HG03097 (cell line): ENCODE data around the gene SPTBN5.

Experiments
- ATAC-seq: cut with Tn5 transposase; IDR thresholded peaks from one replicate; pipeline ENCODE4 v1.9.1; 2021; ENCODE audit not compliant: unreplicated experiment, low FRiP score

SPTBN5 gene

DNA sequence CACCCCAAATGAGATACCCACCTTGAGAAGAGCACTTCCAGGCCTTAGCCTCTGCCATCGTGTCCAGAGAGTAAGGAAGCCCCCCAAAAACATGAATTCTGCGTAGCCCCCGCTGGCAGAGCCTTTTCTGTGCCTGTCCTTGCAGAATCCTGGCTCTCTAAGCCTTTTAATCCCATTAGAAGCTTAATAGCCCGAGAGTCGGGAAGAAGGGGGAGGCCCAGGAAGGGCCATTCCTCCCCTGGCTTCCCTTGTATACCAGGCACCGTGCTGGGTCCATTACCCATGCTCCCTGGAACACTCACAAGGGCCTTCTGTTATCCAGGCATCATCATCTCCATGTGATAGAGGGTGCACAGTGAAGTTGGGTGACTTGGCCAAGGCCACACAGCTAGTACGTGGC lies 7.1 kb downstream of the SPTBN5 start:
- ATAC-seq = no peak

DNA sequence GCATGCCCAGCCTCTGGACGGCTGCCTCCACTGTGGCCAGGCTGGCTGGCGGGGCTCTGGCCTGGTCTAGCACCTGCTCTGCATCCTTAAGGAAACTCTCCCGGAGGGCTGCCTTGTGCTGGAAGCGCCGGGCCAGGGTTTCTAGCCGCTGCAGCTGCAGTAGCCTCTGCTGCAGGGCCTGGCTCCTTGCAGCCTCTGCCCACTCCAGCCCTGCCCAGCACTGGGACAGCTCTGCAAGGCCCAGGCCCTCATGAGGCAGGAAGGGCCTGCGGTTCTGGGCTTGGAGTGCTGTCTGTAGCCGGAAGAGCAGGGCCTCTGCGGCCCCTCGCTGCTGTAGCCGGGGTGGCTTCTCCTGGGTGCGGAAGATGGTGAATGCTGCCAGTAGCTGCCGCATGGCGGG lies 8.0 kb downstream of the SPTBN5 start:
- ATAC-seq = no peak

DNA sequence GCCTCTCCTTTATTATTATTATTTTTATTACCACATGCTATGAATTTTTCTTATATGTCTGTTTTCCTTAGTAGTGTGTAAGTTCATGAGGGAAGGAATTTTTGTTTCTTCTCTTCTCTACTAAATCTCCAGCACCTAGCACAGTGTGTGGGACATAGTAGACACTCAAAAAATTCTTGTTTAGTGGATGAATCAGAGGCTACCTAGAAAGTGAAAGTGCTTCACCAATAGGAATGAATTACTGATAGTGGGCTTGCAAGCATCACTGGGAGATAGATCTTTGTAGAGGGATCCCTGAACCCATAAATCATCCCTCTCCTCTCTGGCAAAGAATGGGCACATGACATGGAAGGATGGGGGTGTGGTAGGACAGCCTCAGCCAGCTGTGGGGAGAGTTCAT lies 8.5 kb downstream of the SPTBN5 start:
- no peak for ATAC-seq

DNA sequence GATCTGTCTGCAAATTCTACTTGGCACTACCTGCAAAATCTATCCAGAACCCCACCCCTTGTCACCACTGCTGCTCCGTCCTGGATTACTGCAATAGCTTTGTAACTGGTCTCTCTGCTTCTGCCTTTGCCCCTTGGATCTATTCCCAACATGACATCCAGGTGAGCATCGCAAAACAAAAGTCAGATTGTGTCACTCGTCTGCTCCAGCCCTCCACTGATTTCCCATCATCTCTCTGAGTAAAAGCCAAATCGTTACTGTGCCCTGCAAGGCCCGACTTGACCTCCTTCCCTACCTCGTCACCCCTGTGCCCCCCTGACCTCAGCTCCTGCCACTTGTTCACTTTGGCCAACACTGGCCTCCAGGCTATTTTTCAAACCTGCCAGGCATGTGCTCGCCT lies 9.4 kb downstream of the SPTBN5 start:
- no peak for ATAC-seq

DNA sequence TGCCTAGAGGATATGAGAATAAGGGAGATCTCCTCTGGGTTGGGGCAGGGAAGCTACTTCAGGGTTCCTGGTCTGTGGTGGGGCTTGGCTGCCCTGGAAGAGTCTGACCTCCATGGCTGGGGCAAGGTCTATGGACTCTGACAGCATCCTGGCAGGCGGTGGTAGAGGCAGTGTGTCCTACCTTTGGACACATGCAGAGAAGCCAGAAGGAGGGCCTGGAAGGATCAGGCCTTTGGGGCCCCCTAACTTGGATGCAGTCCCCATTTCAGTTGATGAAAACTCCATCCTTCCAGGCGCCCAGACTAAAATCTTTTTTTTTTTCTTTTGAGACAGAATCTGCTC lies 10.4 kb downstream of the SPTBN5 start:
- ATAC-seq = no peak

DNA sequence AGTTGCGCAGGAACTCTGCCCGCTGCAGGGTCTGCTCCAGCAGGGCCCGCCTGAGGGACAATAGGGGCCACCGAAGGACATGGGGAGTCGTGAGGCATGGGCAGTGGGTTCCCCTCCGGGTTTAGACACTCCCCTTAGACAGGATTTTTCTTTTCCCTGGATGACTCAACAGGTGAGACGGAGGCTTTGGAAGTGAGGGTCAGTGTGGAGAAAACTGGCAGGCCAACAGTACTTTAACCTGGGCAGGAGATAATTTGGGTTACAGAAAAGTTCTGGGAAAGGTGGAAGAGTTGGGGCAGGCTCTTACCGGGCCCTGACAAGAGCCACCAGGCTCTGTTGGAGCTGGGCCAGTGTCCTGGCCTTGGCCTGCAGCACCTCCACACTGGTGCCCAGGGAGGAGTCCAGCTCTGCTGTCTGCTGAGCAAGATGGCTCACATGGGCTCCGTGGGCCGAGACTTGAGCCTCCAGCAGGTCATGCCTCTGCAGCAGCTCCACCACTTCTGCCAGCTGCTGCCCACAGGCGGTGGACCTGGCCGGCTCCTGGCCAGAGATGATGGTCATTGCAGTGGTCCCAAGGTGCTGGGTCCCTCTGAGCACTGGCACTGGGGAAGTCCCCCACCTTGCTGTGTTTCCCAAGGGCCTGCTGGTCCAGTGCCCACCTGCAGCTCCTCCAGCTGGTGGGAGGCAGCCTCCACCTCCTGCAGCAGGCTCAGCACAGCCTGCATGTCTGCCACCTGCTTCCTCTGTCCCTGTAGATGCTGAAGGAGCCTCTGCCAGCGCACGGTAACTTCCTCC lies 11.0 kb downstream of the SPTBN5 start:
- no peak for ATAC-seq

DNA sequence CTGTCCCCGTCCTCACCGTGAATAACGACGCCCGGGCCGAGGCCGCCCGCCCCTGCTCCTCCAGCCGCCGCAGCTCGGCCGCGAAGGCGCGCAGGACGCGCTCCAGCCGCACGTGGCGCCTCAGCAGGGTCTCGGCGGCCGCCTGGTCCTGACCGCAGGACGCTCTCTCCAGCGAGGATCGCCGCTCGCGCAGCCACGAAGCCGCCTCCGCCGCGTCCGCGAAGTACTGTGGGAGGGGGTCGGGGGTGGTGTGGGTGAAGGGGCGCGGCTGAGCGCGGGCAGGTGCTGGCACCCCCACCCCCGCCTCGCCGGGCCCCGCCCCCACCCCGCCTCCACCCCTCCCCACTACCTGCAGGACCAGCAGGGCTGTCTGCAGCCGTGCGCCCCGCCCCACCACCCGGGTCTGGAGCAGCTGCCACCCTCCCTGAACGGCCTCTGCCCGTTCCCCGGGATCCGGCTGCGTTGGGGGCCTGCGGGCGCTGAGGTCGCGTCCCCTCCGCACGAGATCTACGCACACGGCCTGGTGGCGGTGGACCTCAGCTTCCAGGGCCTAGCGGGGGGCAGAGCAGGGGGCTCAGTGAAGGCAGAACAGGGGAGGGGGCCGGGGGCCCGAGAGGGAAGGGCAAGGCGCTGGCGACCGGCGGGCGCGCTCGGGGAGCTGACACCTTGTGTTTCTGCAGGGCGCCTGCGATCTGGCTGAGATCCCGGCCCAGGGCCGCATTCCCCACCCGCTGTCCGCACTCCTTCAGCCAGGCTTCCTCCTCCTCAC lies 11.7 kb downstream of the SPTBN5 start:
- no peak for ATAC-seq

DNA sequence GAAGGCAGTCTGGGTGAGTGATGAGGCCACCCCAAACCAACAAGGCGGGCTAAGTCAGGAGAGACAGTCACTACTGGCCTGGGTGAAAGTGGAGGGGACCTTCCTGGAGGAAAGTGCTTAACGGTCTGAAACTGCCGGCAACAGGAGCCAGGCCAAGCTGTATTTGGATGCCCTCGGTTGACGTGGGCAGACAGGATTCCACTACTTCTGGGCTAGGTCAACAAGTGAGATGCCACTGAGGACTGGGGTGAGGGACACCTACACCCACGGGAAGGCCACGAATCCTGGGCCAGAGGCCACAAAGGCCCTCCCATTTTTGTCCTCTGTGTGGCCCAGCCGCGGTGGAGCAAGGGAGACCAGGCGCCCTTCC lies 12.3 kb downstream of the SPTBN5 start:
- ATAC-seq = no peak

DNA sequence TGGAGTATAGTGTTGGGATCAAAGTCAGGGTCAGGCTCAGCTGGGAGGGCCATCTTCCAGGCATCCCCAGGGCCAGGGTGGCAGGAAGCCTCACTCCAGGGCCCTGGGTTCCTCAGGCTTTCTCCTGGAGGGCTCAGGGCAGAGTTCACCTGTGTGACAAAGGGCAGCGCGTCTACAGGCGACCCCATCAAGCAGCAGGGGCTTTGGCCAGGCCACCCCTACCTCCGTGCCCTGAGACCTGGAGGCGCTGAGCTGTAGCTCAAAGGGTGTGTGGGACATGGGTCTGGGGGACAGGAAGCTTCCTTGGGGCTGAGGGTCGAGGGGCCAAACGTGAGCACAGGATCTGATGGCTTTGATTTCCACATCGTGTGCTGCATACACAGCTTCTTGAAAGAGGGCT lies 12.8 kb downstream of the SPTBN5 start:
- no peak for ATAC-seq

DNA sequence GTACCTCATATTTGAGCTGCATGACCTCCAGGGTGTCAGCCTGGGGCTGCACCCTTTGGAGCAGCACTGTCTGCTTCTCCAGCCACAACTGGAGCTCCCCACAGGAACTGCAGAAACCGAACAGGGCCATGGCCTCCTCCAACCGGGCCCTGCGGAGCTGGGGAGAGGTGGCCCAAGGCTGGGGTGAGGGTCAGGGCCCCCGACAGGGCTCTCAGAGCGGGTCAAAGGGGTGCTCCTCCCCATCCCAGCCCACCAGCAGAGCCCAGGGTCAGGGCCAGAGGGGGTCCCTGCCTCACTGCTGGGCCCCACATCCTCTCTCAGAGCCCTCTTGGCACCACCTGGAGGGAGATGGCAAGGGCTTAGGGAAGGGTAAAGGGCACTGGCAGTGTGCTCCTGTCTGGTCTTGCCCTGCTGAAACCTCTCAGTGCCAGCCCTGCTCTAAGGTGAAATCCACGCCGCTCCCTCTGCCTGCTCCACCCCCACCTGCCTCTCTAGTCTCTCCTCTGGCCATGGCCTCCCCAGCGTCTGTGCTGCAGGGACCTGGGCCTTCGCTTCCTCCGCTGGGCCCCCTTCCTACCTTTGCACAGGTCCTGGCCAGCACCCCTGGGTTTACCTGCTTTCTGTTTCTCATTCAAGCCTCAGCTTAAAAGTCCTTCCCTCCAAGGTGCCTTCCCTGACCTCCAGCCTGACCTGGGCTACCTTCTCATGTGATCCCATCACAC lies 13.5 kb downstream of the SPTBN5 start:
- ATAC-seq = no peak

DNA sequence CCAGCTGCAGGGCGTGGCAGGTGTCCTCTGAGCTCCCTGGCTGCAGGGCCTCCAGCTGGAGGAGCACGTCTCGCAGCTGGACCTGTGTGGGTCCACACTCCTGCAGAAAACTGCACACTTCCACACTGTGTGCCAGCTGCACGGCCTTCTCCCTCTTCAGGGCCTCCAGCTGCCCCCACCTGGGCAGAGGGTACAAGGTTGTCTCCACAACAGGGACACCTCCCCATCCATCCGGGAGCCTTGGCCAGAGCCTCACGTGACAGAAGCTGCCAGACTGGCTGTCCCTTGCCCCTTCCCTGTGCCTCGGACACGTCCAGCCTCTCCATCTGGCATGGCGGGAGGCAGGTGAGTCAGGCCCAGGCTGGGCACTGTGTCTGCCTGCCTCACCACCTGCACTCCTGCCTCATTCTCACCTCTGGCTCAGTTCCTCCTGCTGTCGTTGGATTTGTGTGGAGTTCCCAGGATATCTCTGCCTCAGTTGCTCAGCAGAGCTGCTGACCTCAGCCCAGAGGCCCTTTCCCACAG lies 14.5 kb downstream of the SPTBN5 start:
- no peak for ATAC-seq

DNA sequence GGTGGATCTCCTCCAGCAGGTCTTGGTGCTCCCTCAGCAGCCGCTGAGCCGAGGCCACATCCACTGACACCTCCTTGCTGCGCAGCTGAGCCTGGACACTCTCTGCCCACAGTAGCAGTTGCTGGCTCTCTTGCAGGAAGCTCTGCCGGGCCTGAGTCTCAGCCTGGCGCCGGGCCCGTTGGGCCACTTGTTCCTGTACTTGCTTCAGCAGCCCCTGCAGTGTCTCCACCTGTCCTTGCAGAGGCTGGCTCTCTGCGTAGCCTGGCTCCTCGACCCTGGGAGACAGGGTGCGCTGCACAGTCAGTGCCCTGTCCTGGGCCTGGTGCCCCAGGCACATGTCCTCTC lies 15.5 kb downstream of the SPTBN5 start:
- no peak for ATAC-seq

DNA sequence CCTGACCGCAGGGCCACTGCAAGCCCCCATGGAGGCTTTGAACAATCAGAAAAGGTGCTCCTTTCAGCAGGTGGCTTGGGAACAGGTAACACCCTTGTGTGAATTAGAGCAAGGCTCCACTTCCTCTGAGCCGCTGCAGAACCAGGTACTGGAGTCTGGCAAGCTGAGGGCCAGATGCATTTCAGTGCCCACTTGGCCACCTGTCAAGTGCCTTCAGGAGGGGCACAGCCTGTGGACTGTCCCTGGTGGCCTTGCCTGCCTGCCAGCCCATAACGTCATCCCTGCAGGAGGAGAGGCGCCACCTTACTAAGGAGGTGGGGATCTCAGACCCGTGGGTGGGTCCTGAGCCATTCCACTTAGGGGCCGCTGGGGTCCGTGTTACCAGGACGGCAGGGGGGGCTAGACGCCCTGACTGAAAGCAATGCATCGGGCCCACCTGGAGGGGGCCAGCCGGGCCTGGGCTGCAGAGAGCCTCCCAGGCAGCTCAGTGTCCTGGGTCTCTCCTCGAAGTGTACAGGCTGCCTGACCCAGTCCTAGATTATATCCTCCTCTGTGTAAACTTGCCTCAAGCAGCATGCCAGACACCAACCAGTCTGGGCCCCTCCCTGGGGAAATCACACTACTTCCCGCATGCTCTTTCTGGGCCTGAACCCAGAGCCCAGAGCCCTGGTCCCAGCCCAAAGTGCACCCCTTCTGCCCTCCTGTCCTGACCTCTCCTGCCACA lies 16.1 kb downstream of the SPTBN5 start:
- ATAC-seq = no peak

DNA sequence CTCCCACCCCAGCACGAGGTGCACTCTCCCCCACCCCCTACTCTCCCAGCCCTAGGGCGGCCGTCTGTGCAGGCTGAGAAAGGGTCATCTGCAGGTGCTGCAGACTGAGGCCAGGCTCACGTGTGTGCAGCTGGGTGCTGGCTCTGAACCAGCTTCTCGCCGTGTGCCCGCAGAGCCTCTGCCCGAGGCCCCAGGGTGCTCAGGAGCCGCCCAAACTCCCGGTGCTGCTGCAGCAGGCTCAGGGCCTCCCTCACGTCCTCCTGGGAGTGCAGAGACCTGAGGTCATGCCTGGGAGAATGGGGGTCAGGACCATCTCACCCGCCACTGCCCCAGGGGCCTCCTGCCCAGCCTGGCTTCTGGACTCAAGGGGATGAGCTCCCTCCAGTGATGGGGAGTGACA lies 17.2 kb downstream of the SPTBN5 start:
- no peak for ATAC-seq

DNA sequence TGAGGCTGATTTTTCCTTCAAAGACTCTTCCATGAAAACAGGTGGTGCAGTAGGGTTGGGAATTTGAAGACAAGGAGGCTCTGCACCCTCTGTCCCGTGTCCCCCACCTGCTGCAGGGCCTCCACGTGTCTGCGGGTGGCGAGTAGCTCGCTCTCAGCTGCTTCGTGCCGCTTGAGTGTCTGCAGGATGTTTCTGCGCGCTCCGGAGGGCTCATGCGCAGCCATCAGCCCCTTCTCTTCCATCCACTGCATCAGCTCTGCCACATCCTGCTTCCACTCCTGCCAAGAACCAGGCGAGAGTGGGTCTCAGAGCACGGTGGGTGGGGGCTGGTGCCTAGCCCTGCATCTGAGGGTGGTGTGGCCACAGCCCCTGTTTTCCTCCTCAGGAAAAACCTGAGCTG lies 17.8 kb downstream of the SPTBN5 start:
- no peak for ATAC-seq

DNA sequence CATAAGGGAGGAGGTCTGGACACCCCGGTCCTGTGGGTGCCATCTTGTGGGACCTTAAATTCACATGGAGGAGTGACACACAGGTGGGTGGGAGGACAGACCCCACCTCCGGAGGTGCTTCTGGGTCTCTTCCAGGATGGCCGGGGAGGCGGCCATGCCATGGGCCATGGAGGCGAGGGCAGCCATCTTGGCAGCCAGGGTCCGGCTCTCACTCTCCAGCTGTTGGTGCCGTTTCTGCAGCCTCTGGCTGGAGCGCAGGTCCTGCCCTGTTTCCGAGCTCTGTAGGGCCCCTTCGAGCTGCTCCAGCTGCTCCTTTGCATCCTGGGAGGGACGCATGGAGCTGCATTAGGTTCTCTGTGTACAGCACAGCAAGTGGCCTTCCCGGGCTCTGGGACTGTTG lies 19.1 kb downstream of the SPTBN5 start:
- ATAC-seq = no peak

DNA sequence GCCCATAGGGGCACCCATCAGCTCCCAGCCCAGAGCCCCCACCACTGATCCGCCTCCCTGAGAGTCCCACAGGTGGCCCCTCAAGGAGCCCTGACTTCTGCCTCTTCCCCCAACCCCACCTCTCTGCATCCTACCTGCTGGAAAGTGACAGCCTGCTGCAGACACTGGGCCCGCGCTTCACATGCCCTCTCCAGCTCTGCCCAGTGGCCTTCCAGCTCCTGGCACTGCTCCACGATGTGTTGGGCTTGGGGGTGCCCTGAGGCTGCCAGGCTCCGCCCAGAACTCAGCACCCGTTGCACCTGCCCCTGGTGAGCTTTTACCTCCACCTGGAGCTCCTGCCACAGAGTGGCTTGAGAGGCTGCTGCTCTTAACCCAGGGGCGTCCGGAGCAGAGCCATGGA lies 20.1 kb downstream of the SPTBN5 start:
- ATAC-seq = no peak

DNA sequence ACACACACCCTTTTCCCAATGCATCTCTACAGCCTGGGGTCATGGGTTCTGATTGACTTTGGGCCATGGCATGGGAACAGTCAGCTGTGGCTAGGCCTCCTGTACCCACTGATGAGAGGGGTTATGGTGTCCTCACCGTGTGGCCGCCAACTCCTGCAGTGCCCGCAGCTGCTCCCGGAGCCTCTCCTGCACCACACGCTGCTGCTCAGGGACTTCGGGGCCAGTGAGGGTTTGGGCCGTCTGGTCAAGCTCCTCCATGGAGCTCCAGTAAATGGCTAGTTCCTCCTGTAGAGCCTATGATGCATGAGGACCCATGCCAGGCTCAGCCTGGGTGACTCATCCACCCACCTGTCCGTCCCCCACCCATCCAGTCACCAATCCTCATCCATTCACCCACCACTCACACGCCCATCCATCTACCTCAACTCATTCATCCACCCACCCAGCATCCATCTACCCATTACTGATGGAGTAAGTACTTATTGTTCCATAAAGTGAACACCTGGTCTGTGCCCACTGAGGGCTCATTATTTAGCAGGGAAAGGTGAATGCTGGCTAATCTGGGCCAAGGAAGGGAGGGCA lies 21.6 kb downstream of the SPTBN5 start:
- no peak for ATAC-seq

DNA sequence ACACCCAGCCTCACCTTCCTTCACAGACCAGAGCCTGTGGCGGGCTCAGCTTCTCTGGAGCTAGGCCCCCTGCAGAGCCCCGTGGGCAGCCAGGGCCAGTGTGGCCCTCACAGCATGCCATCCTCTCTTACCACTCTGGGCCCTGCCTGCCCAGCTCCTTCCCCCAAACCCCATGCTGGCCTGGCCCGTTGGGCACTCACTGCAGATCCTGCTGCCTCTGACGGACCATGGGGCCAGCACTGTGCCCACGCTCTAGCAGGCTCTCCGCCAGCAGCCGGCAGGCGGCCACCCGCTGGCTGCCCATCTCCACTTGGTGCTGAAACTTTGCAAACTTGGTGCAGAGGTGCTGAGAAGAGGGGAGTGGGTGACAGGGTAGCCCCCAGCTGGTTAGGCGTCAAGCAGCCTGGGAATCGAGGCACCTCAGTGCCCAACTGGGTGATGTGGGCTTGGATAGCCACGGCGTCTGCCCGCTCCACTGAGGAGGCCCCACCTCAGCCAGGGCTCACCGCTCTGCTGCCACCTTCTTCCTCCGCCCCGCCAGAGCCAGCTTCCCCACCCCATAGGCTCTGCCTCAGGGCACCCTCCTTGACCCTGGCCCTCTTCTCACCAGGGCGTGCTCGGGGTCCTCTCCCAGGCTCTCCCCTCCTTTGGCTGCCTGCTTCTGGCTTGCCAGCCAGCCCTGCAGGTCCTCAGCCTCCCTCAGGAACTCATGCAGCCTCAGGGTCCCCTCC lies 22.5 kb downstream of the SPTBN5 start:
- no peak for ATAC-seq

DNA sequence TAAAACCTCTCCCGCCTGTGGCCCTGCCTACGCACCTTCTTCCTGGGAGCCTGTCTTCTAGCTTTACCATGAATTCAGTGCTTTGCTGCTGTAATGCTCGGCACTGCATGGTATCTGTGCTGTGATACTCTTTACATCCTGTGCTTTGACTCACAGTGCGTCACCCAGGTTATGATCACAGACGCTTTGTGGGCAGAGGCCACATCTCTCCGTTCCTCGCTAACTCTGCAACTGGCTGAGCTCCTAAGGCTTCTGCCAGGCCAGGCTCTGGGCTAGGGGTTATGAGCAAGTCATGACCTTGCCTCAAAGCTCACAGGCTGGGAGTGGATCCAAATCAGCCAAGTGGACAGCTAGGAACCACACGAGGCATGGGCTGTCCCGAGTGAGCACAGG lies 23.2 kb downstream of the SPTBN5 start:
- no peak for ATAC-seq
